GM12872 (cell line): ENCODE results near the gene GRID2.

ENCODE experiments used
- TF ChIP-seq, protein P1 (sequence below): IDR thresholded peaks from 3 replicates; pipeline ENCODE4 v1.5.1; 2011; ENCODE audit warnings: low read depth, mild to moderate bottlenecking, low read length, moderate library complexity; ENCODE audit not compliant: insufficient read depth

Gene GRID2

DNA sequence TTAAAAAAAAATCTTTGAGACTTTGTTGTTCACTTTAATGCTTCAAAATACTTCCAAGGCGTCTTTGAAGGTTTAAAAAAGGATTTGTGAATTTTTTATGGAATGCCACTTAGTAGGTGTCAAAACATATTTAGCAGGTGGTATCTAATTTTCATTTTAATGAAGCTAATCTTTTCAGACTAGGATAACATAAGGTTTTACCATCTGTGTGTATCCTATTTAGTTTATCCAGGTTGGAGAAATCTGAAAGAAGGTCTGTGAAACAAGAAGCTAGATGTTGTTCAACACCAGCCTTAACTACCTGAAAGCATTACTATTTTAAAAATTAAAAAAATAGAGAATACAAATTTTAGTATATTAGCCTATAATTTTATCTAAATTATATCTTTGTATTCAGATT, 193.4 kb downstream of the GRID2 start:
- TF ChIP-seq, protein P1, sequence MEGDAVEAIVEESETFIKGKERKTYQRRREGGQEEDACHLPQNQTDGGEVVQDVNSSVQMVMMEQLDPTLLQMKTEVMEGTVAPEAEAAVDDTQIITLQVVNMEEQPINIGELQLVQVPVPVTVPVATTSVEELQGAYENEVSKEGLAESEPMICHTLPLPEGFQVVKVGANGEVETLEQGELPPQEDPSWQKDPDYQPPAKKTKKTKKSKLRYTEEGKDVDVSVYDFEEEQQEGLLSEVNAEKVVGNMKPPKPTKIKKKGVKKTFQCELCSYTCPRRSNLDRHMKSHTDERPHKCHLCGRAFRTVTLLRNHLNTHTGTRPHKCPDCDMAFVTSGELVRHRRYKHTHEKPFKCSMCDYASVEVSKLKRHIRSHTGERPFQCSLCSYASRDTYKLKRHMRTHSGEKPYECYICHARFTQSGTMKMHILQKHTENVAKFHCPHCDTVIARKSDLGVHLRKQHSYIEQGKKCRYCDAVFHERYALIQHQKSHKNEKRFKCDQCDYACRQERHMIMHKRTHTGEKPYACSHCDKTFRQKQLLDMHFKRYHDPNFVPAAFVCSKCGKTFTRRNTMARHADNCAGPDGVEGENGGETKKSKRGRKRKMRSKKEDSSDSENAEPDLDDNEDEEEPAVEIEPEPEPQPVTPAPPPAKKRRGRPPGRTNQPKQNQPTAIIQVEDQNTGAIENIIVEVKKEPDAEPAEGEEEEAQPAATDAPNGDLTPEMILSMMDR = no peak

DNA sequence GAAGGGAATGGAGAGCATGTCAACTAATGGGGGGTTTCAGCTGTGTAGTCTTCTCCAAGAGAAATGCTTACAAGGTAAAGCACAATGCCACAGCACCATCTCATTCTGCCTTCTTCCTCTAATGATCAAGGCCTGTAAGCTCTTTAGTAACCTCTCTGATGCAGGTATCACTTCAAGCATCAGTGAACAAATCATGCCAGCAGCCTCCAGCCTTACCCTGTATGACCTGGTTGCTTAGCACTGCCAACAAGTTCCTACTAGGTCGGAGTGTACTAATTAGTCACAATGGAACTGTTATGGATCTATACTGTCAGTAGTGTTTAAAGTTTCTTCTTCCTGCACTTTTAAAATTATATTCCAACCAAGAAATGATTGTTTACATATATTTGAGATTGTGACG, 197.7 kb downstream of the GRID2 start:
- TF ChIP-seq, protein P1 = no peak

DNA sequence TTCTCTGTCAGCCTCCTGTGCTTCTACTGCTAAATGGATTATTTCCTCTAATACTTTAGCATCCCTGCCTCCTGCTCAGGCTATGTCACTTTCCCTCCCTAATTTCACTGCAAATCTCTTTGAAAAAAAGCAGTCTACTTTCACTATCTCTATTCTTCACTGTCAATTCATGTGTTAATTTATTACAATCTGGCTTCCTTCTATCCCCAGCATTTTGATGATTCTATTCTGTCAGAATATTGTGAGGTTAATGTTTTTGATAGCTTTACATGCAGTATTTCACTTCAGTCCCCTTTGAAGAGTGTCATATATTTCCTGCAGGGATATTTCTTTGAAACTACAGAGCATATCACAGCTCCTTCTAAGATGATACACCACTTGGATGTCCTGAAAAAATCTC, 203.2 kb downstream of the GRID2 start:
- TF ChIP-seq, protein P1 = no peak

DNA sequence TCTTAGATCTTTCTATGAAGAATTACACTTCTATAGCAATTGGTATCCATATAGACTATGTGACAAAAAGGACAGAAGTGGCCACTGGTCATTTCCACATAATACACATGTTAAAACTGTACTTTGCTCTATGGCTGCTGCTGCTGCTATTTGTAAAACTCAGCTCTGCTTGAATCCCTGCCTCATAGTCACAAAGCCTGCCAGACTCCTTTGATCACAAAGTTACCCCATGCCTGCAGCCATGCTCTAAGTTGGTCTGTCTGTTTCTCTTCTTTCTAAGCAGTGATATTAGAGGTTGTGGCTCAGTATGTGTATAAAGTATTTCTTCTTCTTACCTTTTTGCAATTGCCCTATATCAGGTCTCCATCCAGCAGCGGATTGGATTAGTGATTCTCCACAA, 210.9 kb downstream of the GRID2 start:
- TF ChIP-seq, protein P1 = no peak

DNA sequence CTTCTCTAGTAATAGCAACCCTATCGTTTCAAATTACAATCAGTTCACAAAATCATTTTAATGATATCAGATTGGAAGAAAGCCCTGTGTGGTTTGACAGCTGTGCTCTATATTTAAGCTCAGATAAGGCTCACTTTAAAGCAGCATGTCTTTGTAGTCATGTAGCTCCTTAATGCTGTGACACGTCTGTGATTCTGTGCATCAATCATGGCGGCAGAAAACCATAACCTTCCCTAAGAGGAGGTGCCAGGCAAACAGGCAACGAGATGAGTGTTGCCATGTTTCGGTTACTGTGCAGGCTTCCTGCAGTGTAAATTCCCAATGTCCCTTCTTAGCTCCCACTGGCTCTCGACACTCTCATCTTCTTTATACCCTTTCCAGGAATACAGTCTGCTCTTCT, 212.7 kb downstream of the GRID2 start:
- TF ChIP-seq, protein P1 = no peak

DNA sequence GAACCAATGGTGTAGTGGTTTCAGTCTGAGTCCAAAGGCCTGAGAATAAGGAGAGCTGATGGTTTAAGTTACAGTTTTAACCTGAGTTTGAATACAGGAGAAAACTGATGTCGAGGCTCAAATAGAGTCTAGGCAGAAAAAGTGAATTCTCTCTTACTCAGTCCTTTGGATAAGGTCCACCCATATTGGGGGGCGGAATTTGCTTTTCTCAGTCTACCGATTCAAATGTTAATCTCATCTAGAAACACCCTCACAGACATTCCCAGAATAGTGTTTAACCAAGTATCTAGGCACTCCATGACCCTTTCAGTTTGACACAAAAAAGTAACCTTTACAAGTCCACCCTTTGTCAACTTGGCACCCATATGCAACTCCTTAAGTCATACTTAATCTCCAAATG, 216.0 kb downstream of the GRID2 start:
- TF ChIP-seq, protein P1 = no peak

DNA sequence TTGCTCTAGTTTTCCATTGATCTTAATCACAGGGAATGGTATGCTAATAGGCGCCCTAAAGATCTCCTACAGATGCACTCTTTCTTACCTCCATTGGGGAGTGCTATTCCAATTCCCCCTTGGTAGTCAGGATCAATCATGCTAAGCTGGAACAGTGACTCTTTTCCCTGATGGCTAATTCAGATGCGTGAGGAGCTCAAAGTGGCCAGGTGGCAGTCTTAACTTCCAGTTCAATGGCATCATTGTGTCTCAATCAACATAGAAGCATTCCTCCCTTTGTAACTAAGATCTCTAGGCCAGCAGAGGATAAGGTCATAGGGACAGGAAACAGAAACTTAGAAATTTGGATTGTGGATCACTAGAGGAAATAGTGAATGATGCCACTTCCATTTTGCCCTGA, 216.8 kb downstream of the GRID2 start:
- TF ChIP-seq, protein P1 = no peak

DNA sequence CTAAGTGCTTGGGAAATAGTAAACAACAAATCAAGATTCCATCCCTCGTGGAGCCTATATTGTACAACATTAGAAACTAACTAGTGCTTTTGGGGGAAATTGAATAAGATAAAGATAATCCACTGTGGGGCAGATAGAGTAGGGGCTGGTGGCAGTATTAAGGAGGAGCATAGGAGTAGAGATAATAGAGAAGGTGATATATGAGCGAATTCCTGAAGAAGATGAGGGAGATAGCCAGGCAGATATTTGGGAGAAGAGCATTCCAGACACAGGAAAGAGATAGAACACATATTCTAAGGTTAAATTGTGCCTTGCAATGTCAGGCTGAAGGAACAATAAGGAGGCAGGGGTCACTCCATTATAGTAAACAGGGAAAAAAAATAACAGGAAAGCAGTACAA, 218.2 kb downstream of the GRID2 start:
- TF ChIP-seq, protein P1 = no peak
